G401 (cell line): Measurements from ENCODE around the gene PBX1. TPM values are rescaled to one million over a fixed set of nuclear protein-coding genes. Genes with fewer than 3 reads are reported as not detected.

ENCODE experiments used
- DNase-seq: peaks from one replicate; pipeline ENCODE4 v3.0.0-alpha.2; 2015; ENCODE audit warnings: low spot score
- in situ Hi-C: cut with HindIII; loops from 2 replicates; pipeline ENCODE4 v1.10.0; 2016; ENCODE audit warnings: low sequenced_read_pairs, mixed read lengths
- total RNA-seq: library from RNA; depleted of rRNA; stranded (reverse); fragments of >200 nt; shearing (Covaris generic); gene quantifications from 2 replicates; pipeline ENCODE4 v1.2.3, GENCODE V29; 2014

The PBX1 gene
- total RNA-seq, 1 experiment from 2014 or later: not detected

- DNase-seq: no peak
- in situ Hi-C loops: no loop called here
These were observed 221.3 kb downstream of the PBX1 start for GRCh38 chr1:164780111-164780812.

- DNase-seq: no peak
- in situ Hi-C loops: no loop called here
These were observed 221.9 kb downstream of the PBX1 start for GRCh38 chr1:164780863-164781262.

- in situ Hi-C loops: no loop called here
- DNase-seq: no peak
These were observed 223.0 kb downstream of the PBX1 start for GRCh38 chr1:164781972-164782371.

- in situ Hi-C loops: no loop called here
- peak; percentile 27 for DNase-seq
These were observed 225.0 kb downstream of the PBX1 start for GRCh38 chr1:164783778-164784555.

GRCh38 chr1:164784960-164785359, 226.0 kb downstream of the PBX1 start:
- no peak for DNase-seq
- in situ Hi-C loops: no loop called here

GRCh38 chr1:164785841-164786534, 227.0 kb downstream of the PBX1 start:
- in situ Hi-C loops: no loop called here
- peak; percentile 69 for DNase-seq

- in situ Hi-C loops: no loop called here
These were observed 228.2 kb downstream of the PBX1 start for GRCh38 chr1:164786980-164787833.

GRCh38 chr1:164787834-164788231, 228.8 kb downstream of the PBX1 start:
- DNase-seq: no peak
- in situ Hi-C loops: no loop called here

More at GRCh38 chr1:164786980-164787833, 228.2 kb downstream of the PBX1 start:
- peak; percentile 90 for DNase-seq

- no peak for DNase-seq
- in situ Hi-C loops: no loop called here
These were observed 231.1 kb downstream of the PBX1 start for GRCh38 chr1:164790081-164790480.

- DNase-seq: no peak
- in situ Hi-C loops: no loop called here
These were observed 233.5 kb downstream of the PBX1 start for GRCh38 chr1:164792410-164793004.

GRCh38 chr1:164794356-164794755, 235.4 kb downstream of the PBX1 start:
- in situ Hi-C loops: no loop called here
- peak; percentile 42 for DNase-seq

GRCh38 chr1:164796916-164797315, 237.9 kb downstream of the PBX1 start:
- no peak for DNase-seq
- in situ Hi-C loops: no loop called here

GRCh38 chr1:164801246-164801731, 242.3 kb downstream of the PBX1 start:
- in situ Hi-C loops: no loop called here
- DNase-seq: peak; percentile 18

GRCh38 chr1:164801791-164802502, 243.0 kb downstream of the PBX1 start:
- no peak for DNase-seq
- in situ Hi-C loops: no loop called here

- DNase-seq: no peak
- in situ Hi-C loops: no loop called here
These were observed 243.7 kb downstream of the PBX1 start for GRCh38 chr1:164802529-164803282.

- no peak for DNase-seq
- in situ Hi-C loops: no loop called here
These were observed 244.4 kb downstream of the PBX1 start for GRCh38 chr1:164803366-164803765.

GRCh38 chr1:164804366-164804765, 245.4 kb downstream of the PBX1 start:
- DNase-seq: no peak
- in situ Hi-C loops: no loop called here
